Right lobe of liver (tissue), 4 donors: Measurements from ENCODE around the gene AKT3.

Experiments
- CTCF ChIP-seq, 4 donors: fragments of 200-600 bp in 3 of 4; fragments of 450-650 bp in 1 of 4; IDR thresholded peaks; one replicate each; pipeline versions ENCODE4 v1.5.1 to v1.8.0; 2016 to 2022; ENCODE audit warnings: antibody characterized with exemption in 4 of 4, mild to moderate bottlenecking in 2 of 4
- POLR2A ChIP-seq: fragments of 450-650 bp; IDR thresholded peaks from one replicate; pipeline ENCODE4 v1.6.1; 2017; ENCODE audit warnings: antibody characterized with exemption, mild to moderate bottlenecking
- donor health status: DM: no; HTN: no; CAD: no.
- donor health status: DM: no; HTN: no; CAD: no.
- donor health status: DM: no; HTN: yes; CAD: no.

DNA sequence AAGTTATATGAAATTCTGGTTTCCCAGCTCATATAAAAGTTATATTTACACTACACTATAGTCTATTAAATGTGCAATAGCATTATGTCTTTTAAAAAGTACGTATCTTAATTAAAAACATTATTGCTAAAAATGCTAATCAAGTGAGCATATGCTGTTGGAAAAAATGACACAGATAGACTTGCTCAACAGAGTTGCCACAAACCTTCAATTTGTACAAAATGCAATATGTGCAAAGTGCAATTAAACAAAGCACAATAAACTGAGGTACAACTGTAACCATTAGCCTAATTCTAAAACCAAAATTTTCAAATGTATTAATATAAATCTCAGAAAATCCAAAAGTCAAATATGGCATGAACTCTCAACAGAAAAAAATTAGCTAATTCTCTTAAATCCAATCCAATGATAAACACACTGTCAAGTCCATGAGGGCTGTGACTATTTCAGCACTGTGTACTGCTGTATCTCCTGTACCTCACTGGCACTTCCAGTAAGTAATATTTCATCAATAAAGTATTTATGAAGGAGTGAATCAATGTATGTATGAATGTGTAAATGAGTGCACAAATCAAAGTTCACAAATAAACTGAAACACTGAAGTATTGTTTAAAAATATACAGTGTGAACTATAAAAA is 116.3 kb downstream of the AKT3 start:
- TF ChIP-seq CTCF (IDR thresholded peaks at IDR 0.05), result no peak
- TF ChIP-seq POLR2A, result no peak
